ENCODE measurements around the gene PA2G4.

Gene PA2G4

DNA sequence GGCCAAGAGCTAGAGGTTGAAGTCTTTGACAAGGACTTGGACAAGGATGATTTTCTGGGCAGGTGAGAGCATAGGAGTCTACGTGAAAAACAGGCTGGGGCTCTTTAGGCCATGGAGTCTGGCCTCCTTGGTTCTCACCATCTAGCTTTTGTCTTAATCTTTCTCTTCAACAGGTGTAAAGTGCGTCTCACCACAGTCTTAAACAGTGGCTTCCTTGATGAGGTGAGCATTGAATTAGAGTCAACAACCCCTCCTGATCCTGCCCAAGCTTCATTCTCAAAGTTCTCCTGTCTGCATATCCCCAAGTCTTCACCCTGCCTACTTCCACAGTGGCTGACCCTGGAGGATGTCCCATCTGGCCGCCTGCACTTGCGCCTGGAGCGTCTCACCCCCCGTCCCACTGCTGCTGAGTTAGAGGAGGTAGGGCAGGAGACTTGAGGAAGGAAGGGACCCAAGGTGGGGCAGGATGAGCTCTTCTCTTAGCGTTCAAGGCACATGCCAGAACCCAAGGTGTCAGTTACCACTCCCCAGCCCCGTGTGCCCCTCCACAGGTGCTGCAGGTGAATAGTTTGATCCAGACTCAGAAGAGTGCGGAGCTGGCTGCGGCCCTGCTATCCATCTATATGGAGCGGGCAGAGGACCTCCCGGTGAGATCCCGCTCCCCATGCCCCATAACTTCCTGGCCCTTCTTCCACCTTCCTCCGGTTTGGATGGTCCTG lies 33.7 kb downstream of the PA2G4 start:
- peaks cover 94 to 100% (median 99%) of the 10 kb centered on the region in 11 experiments for H3K36me3 ChIP-seq

DNA sequence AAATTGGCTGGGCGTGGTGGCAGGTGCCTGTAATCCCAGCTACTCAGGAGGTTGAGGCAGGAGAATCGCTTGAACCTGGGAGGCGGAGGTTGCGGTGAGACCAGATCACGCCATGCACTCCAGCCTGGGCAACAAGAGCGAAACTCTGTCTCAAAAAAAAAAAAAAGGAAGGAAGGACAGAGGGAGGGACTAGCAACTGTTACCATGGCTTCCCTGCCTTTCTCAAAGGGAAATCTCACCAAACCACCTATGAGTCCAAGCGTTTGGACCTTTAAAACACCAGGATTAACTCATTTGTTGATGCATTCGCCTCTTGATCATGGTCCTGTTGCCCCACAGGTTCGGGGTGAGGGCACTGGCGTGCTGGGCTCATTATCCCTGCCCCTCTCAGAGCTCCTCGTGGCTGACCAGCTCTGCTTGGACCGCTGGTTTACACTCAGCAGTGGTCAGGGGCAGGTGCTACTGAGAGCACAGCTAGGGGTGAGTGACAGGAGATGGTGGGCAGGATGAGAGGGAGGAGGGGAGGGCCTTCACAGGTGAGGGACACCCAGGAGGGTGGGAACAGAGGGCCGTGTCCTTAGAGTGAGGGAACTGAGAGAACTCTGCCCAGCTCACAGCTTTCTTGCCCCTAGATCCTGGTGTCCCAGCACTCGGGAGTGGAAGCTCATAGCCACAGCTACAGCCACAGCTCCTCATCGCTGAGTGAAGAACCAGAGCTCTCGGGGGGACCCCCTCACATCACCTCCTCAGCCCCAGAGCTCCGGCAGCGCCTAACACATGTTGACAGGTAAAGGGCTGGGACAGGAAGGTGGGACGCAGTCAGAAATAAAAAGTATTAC lies 37.8 kb downstream of the PA2G4 start:
- H3K9me3 ChIP-seq (replicated peaks in 1 of 11), result no peaks in the 10 kb centered on the region
- H3K27me3 ChIP-seq, result no peaks in the 10 kb centered on the region
- H3K27ac ChIP-seq, result peak overlapping the region in 2 of 11 experiments; percentile 6 to 43; a peak in 2 of 22 replicates
- peaks cover 0 to 51% (median 20%) of the 10 kb centered on the region in 10 experiments; a peak in 12 of 20 replicates for H3K4me1 ChIP-seq
- peak overlapping the region in 6 of 11 experiments; percentile 34 to 62 (median 40); a peak in 11 of 22 replicates for H3K4me2 ChIP-seq
- no peak for TF ChIP-seq Cebpa-rat (IDR thresholded peaks at IDR 0.05)
- H4K20me1 ChIP-seq, result peaks cover 0 to 31% (median 5%) of the 10 kb centered on the region in 11 experiments; a peak in 7 of 22 replicates
- peaks cover 78 to 86% (median 83%) of the 10 kb centered on the region in 11 experiments for H3K36me3 ChIP-seq
- peak overlapping the region in 3 of 11 experiments; percentile 2 to 28 (median 11); a peak in 1 of 22 replicates for H3K9ac ChIP-seq
- no peak overlapping the region for H3K4me3 ChIP-seq

More for the DNA sequence above, 33.7 kb downstream of the PA2G4 start:
- Histone ChIP-seq H3K27ac (no peak overlapping the region), H3K9ac (no peak overlapping the region), H3K4me1 (peaks cover 0 to 29% (median 13%) of the 10 kb centered on the region in 10 experiments; a peak in 12 of 20 replicates), H3K9me3 (replicated peaks in 1 of 11) (no peaks in the 10 kb centered on the region), H4K20me1 (peaks cover 0 to 35% (median 3%) of the 10 kb centered on the region in 11 experiments; a peak in 6 of 22 replicates), H3K27me3 (no peaks in the 10 kb centered on the region), H3K4me3 (no peak overlapping the region), H3K4me2 (no peak overlapping the region)
- TF ChIP-seq Cebpa-rat (IDR thresholded peaks at IDR 0.05), result no peak

DNA sequence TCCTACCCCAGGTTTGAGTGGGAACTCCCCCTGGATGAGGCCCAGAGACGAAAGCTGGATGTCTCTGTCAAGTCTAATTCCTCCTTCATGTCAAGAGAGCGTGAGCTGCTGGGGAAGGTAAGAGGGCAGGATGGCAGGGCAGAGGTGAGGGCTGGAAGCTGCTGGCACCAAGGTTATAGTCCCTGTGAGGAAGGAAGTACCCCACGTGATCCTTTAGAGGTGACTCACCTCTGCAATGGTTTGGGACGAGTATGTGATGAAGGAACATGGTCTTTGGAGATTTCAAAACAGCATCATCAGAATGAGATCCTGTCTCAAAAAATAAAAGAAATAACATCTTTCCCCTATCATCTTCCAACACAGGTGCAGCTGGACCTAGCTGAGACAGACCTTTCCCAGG lies 38.9 kb downstream of the PA2G4 start:
- Histone ChIP-seq H3K27ac (peak overlapping the region in 1 of 11 experiments; percentile 43; a peak in 1 of 22 replicates), H3K9ac (no peak overlapping the region), H3K27me3 (no peaks in the 10 kb centered on the region), H3K36me3 (peaks cover 68 to 75% (median 73%) of the 10 kb centered on the region in 11 experiments), H3K4me2 (peak overlapping the region in 2 of 11 experiments; percentile 0 to 11; a peak in 1 of 22 replicates), H3K9me3 (replicated peaks in 1 of 11) (no peaks in the 10 kb centered on the region), H3K4me3 (no peak overlapping the region), H4K20me1 (peaks cover 0 to 25% (median 5%) of the 10 kb centered on the region in 11 experiments; a peak in 7 of 22 replicates), H3K4me1 (peaks cover 0 to 52% (median 19%) of the 10 kb centered on the region in 10 experiments; a peak in 12 of 20 replicates)
- no peak for TF ChIP-seq Cebpa-rat (IDR thresholded peaks at IDR 0.05)

DNA sequence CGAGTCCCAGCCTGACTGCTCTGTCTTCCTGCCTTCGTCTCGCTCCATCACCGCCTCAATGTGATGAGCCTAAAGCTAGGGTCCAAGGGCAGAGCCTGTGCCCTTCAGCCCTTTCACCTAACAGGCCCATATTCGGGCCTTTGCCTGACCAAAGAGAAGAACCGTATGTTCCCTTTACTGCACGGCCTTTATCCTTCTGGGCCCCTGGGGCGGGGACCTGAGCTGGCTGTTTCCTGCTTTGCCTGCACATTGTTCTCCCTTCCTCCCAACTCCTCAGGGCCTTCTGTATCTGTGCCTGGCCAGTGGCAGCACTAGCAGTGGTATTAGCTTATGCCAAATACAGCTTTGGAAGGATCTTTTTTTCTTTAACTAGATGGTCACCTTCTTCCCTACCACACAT lies 39.5 kb downstream of the PA2G4 start:
- Histone ChIP-seq H3K27me3 (no peaks in the 10 kb centered on the region), H3K4me1 (peaks cover 0 to 52% (median 17%) of the 10 kb centered on the region in 10 experiments; a peak in 12 of 20 replicates), H3K36me3 (peaks cover 61 to 69% (median 66%) of the 10 kb centered on the region in 11 experiments), H3K4me3 (no peak overlapping the region), H4K20me1 (peaks cover 0 to 22% (median 5%) of the 10 kb centered on the region in 11 experiments; a peak in 7 of 22 replicates), H3K27ac (no peak overlapping the region), H3K9ac (peak overlapping the region in 2 of 11 experiments; percentile 18 to 25; a peak in 1 of 22 replicates), H3K4me2 (peak overlapping the region in 2 of 11 experiments; percentile 0 to 7; a peak in 2 of 22 replicates), H3K9me3 (replicated peaks in 1 of 11) (no peaks in the 10 kb centered on the region)
- no peak for TF ChIP-seq Cebpa-rat (IDR thresholded peaks at IDR 0.05)

DNA sequence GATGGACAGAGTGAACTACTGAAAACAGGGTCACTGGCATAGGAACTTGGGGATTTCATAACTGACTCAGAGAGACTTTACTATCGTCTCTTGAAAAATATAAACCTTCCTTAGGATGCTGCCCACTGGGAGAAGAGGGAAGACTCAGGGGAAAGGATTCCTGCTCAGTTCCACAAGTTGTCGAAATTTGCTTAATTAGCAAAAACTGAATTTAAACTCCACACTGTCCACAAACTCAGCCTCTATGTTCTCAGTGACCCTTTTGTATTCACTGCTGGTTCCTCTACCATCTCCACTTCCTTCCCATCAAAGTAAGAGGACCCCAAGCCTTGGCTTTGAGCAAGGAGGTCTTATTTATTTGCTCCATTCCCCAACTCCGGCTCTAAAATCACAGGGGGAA lies 40.9 kb downstream of the PA2G4 start:
- Histone ChIP-seq H4K20me1 (peaks cover 0 to 20% (median 5%) of the 10 kb centered on the region in 11 experiments; a peak in 7 of 22 replicates), H3K27me3 (no peaks in the 10 kb centered on the region), H3K4me1 (peaks cover 0 to 57% (median 18%) of the 10 kb centered on the region in 10 experiments; a peak in 13 of 20 replicates), H3K4me2 (no peak overlapping the region), H3K36me3 (peaks cover 48 to 55% (median 53%) of the 10 kb centered on the region in 11 experiments), H3K9me3 (replicated peaks in 1 of 11) (no peaks in the 10 kb centered on the region), H3K9ac (no peak overlapping the region), H3K4me3 (no peak overlapping the region), H3K27ac (no peak overlapping the region)
- no peak for TF ChIP-seq Cebpa-rat (IDR thresholded peaks at IDR 0.05)

DNA sequence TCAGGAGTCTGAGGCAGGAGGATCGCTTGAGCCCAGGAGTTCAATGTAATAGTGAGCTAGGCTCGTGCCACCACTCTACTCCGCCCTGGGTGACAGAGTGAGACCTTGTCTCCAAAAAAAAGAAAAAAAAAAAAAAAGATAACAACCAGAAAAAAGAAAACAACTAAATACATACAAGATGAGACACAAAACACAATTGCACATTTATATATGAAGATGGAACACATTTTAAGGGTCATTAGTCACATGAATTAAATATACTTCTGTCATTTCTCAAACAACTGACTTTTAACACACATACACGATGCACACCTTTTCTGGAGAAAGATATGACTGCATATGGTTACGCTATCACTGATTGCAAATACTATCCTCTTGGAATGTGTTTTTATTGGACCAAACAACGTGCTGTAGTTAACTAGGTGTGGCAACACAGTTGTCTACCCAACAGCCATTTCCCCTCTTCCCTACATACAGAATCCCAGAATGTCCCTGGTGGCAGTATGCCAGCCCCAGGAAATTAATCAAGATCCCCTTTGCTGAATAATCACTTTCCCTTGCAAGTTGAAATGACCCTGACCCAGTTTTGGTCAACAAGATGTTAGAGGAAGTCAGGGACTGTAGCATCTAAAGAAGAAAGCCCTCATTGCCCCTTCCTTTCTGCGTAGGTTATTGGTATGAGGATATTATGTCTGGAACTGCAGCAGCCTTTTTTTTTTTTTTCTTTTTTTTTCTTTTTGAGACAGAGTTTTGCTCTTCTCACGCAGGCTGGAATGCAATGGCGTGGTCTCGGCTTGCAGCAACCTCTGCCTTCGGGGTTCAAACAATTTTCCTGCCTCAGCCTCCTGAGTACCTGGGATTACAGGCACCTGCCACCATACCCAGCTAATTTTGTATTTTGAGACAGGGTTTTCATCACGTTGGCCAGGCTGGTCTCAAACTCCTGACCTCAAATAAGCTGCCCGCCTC lies 42.4 kb downstream of the PA2G4 start:
- H3K27ac ChIP-seq, result no peak overlapping the region
- TF ChIP-seq Cebpa-rat (IDR thresholded peaks at IDR 0.05), result no peak
- H3K4me1 ChIP-seq, result peaks cover 8 to 58% (median 29%) of the 10 kb centered on the region in 10 experiments
- H3K36me3 ChIP-seq, result peaks cover 36 to 40% (median 37%) of the 10 kb centered on the region in 11 experiments
- H3K4me2 ChIP-seq, result peak overlapping the region in 3 of 11 experiments; percentile 22 to 35 (median 28); a peak in 4 of 22 replicates
- H3K9me3 ChIP-seq (replicated peaks in 1 of 11), result no peaks in the 10 kb centered on the region
- H3K4me3 ChIP-seq, result no peak overlapping the region
- H3K9ac ChIP-seq, result no peak overlapping the region
- H4K20me1 ChIP-seq, result peaks cover 0 to 18% (median 5%) of the 10 kb centered on the region in 11 experiments; a peak in 7 of 22 replicates
- no peaks in the 10 kb centered on the region for H3K27me3 ChIP-seq

DNA sequence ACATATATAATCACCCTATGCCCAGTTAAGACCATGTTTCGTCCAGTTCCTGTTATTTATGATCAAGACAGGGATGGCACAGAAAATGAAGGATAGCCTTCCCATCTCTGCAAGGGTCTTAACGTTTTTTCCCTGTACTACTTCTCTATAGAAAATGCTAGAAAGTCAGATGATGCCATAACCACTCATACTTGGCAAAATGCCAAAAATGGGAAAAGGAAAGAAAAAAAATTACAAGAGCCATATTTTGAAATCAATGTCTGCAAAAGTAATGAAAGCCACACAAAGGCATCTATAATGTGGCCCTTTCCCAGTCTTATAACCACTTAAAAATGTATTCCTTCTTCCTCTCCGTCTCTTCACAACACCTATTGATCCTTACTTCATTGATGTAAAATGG lies 46.2 kb downstream of the PA2G4 start:
- peak overlapping the region in 1 of 11 experiments; percentile 85; a peak in 1 of 22 replicates for H3K27ac ChIP-seq
- peaks cover 0 to 3% (median 0%) of the 10 kb centered on the region in 11 experiments; a peak in 1 of 22 replicates for H4K20me1 ChIP-seq
- no peak overlapping the region for H3K9ac ChIP-seq
- H3K27me3 ChIP-seq, result no peaks in the 10 kb centered on the region
- peak overlapping the region in 8 of 11 experiments; percentile 84 to 100 (median 96); a peak in 9 of 22 replicates for H3K4me2 ChIP-seq
- no peaks in the 10 kb centered on the region for H3K9me3 ChIP-seq (replicated peaks in 1 of 11)
- peaks cover 5 to 20% (median 12%) of the 10 kb centered on the region in 11 experiments for H3K36me3 ChIP-seq
- no peak overlapping the region for H3K4me3 ChIP-seq
- no peak for TF ChIP-seq Cebpa-rat (IDR thresholded peaks at IDR 0.05)
- H3K4me1 ChIP-seq, result peaks cover 32 to 56% (median 42%) of the 10 kb centered on the region in 10 experiments

Measured in BLaER1 treated with 17β-estradiol and CSF1 and Interleukin-3, amounts not matched to agents 10 nM and 100 nM (cell line).